GM18867 (cell line): ENCODE measurements around the gene MRPL55.

Experiments used
- ATAC-seq: cut with Tn5 transposase; IDR thresholded peaks from one replicate; pipeline ENCODE4 v1.9.1; 2021; ENCODE audit warnings: mild to moderate bottlenecking, moderate library complexity; ENCODE audit not compliant: unreplicated experiment

MRPL55 gene

GRCh38 chr1:228060458-228061190 lies 48.5 kb downstream of the MRPL55 start:
- ATAC-seq, result no peak

GRCh38 chr1:228059634-228060457 lies 49.3 kb downstream of the MRPL55 start:
- ATAC-seq, result no peak

DNA sequence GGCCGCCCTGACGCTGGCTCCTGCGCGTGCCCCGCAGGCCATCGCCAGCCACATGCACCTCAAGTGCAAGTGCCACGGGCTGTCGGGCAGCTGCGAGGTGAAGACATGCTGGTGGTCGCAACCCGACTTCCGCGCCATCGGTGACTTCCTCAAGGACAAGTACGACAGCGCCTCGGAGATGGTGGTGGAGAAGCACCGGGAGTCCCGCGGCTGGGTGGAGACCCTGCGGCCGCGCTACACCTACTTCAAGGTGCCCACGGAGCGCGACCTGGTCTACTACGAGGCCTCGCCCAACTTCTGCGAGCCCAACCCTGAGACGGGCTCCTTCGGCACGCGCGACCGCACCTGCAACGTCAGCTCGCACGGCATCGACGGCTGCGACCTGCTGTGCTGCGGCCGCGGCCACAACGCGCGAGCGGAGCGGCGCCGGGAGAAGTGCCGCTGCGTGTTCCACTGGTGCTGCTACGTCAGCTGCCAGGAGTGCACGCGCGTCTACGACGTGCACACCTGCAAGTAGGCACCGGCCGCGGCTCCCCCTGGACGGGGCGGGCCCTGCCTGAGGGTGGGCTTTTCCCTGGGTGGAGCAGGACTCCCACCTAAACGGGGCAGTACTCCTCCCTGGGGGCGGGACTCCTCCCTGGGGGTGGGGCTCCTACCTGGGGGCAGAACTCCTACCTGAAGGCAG lies 50.0 kb downstream of the MRPL55 start:
- ATAC-seq, result no peak

GRCh38 chr1:228058172-228058948 lies 50.7 kb downstream of the MRPL55 start:
- ATAC-seq, result no peak
